GM10266 (cell line): ENCODE results near the gene GPC3.

Source experiments
- DNase-seq: peaks from one replicate; pipeline ENCODE4 v3.0.0; 2012; ENCODE audit errors: extremely low spot score
- CTCF ChIP-seq: IDR thresholded peaks from 2 replicates; pipeline ENCODE4 v1.5.1; 2012; ENCODE audit warnings: mild to moderate bottlenecking, low read depth; ENCODE audit not compliant: control insufficient read depth, insufficient read depth; ENCODE audit errors: missing control alignments

The GPC3 gene

GRCh38 chrX:133655275-133656265 lies 329.8 kb downstream of the GPC3 start:
- DNase-seq, result no peak
- no peak for TF ChIP-seq CTCF

GRCh38 chrX:133654811-133655210 lies 330.6 kb downstream of the GPC3 start:
- no peak for TF ChIP-seq CTCF
- no peak for DNase-seq

GRCh38 chrX:133653358-133653757 lies 332.0 kb downstream of the GPC3 start:
- DNase-seq, result no peak
- no peak for TF ChIP-seq CTCF

GRCh38 chrX:133652185-133652584 lies 333.2 kb downstream of the GPC3 start:
- no peak for TF ChIP-seq CTCF
- DNase-seq, result no peak

- no peak for DNase-seq
- no peak for TF ChIP-seq CTCF
These were observed 335.2 kb downstream of the GPC3 start for GRCh38 chrX:133650239-133650638.

GRCh38 chrX:133649651-133650050 lies 335.7 kb downstream of the GPC3 start:
- TF ChIP-seq CTCF, result no peak
- DNase-seq, result no peak

- DNase-seq, result no peak
- TF ChIP-seq CTCF, result no peak
These were observed 336.8 kb downstream of the GPC3 start for GRCh38 chrX:133648594-133648993.
